Endothelial cell of umbilical vein (primary cell): ENCODE data around the gene MAP3K7CL.

ENCODE experiments used
- POLR2A ChIP-seq: IDR thresholded peaks from 2 replicates; pipeline ENCODE4 v1.6.1; 2012; ENCODE audit warnings: low read depth, mild to moderate bottlenecking, control low read depth, low read length
- TF ChIP-seq, protein P1 (sequence below): IDR thresholded peaks from 2 replicates; pipeline ENCODE4 v1.6.1; 2011; ENCODE audit not compliant: insufficient read depth, insufficient read length
- TF ChIP-seq, protein P2 (sequence below), 2 donors: IDR thresholded peaks; 1 replicate in 1 of 2; 2 replicates in 1 of 2; pipeline ENCODE4 v1.5.1; 2011; ENCODE audit warnings: low read length in 2 of 2, mild to moderate bottlenecking in 2 of 2, moderate library complexity in 2 of 2, control low read depth in 1 of 2, inconsistent platforms in 1 of 2, low read depth in 1 of 2; ENCODE audit not compliant: insufficient read depth in 1 of 2; ENCODE audit errors: extremely low read depth in 1 of 2

GRCh38 chr21:29098156-29098555 is 32.3 kb upstream of the MAP3K7CL start:
- TF ChIP-seq, protein P1, sequence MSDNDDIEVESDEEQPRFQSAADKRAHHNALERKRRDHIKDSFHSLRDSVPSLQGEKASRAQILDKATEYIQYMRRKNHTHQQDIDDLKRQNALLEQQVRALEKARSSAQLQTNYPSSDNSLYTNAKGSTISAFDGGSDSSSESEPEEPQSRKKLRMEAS: no peak
- TF ChIP-seq, protein P2, sequence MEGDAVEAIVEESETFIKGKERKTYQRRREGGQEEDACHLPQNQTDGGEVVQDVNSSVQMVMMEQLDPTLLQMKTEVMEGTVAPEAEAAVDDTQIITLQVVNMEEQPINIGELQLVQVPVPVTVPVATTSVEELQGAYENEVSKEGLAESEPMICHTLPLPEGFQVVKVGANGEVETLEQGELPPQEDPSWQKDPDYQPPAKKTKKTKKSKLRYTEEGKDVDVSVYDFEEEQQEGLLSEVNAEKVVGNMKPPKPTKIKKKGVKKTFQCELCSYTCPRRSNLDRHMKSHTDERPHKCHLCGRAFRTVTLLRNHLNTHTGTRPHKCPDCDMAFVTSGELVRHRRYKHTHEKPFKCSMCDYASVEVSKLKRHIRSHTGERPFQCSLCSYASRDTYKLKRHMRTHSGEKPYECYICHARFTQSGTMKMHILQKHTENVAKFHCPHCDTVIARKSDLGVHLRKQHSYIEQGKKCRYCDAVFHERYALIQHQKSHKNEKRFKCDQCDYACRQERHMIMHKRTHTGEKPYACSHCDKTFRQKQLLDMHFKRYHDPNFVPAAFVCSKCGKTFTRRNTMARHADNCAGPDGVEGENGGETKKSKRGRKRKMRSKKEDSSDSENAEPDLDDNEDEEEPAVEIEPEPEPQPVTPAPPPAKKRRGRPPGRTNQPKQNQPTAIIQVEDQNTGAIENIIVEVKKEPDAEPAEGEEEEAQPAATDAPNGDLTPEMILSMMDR (IDR thresholded peaks at IDR 0.05; ENCODE audit: extremely low read depth in 1 of 2, insufficient read depth in 1 of 2, low read depth in 1 of 2, low read length in 2 of 2): no peak
- no peak for TF ChIP-seq POLR2A
